Cerebellar nuclear complex (tissue), 1 donor: ENCODE measurements around the gene GPR39.
"Not testable (repeated sequence)": the region's sequence is repeated elsewhere in the genome, so short reads cannot be mapped to it uniquely, and the experiment has no call there.

Experiments used
- DNase-seq, 2 experiments: peaks; one replicate each; lab custom pipeline; 2025; lab: John Stamatoyannopoulos, UW

Gene GPR39

DNA sequence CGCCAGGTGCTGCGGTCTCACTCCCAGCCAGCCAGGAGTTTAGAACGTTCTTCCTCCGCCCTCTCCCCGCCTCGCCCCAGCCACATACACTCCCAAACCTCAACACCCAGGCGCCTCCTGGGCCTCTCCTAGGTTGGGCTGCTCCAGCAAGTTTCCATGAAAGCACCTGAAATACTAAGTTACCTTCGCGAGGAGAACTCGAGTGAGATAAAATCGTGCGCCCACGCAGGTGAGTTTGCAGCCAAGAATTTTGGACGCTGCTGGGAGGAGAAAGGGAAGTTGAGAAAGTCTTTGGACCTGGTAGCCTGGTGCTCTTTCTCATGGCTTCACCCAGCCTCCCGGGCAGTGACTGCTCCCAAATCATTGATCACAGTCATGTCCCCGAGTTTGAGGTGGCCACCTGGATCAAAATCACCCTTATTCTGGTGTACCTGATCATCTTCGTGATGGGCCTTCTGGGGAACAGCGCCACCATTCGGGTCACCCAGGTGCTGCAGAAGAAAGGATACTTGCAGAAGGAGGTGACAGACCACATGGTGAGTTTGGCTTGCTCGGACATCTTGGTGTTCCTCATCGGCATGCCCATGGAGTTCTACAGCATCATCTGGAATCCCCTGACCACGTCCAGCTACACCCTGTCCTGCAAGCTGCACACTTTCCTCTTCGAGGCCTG, at the start of gene GPR39:
GPR39 (plus strand) TSS at position 83 of the 673 bp plus-strand sequence.
- DNase-seq, result no peak

GRCh38 chr2:132368191-132368590, 48.4 kb upstream of the GPR39 start:
- no peak for DNase-seq

DNA sequence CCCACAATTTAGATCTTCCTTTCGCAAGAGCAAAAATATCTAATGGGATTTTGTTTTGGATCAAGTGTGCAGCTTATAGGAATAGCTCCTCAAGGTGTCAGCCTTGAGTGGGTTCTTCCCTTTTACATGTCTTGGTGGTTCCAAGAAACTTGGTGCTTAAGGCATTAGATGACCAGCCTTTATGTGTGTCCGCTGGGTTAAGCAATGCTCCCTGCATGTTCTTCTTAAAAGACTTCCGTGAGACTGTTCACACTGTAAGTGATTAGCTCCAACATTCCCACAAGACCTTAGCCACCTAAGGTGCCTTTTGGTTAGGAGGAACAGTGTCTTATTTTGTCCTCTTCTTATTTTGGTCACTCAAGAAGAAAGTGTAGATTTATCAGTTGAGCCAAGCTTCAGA, 44.3 kb upstream of the GPR39 start:
- DNase-seq, result no peak

DNA sequence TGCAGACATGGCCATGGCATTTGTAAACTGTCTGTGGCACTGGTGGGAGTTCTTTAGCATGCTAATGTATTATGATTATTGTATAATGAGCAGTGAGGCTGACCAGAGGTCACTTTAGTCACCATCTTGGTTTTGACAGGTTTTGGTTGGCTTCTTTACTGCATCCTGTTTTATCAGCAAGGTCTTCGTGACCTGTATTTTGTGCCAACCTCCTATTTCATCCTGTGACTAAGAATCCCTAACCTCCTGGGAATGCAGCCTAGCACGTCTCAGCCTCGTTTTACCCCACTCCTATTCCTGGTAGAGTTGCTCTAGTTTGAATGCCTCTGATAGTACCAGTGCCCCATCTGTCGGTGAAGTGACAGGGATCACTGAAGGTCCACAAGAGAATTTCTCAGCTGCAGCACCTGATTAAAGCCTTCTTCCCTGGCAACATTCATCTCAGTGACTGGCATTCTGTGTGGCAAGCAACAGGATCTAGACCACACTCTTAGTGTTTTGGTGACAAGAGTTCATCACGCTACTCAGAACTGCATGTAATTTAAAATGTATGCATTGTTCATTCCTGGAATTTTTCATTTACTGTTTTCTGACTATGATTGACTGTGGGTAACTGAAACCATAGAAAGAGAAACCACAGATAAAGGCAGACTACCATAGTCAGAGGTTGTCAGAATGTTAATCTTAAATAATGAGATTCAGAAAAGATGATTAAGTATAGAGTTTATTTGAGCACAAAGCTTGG, 43.0 kb upstream of the GPR39 start:
- DNase-seq, result no peak

GRCh38 chr2:132374151-132374550, 42.5 kb upstream of the GPR39 start:
- DNase-seq, result no peak

DNA sequence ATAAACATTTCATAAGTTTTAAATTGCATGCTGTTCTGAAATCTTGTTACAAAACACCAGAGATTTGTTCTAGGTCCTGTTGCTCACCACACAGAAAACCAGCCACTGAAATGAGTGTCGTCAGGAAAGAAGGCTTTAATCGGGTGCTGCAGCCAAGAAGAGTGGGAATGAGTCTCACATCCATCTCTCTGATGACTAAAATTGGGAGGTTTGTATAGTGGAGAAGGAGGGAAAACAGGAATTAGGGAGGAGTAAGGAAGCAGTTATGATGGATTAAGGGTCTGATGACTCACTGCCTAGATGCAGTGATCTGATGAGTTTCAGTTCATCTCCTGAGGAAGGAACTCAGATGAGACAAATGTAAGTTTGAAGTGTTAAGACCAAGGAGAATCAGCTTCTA, 42.1 kb upstream of the GPR39 start:
- DNase-seq, result no peak

GRCh38 chr2:132374961-132375360, 41.6 kb upstream of the GPR39 start:
- no peak for DNase-seq

DNA sequence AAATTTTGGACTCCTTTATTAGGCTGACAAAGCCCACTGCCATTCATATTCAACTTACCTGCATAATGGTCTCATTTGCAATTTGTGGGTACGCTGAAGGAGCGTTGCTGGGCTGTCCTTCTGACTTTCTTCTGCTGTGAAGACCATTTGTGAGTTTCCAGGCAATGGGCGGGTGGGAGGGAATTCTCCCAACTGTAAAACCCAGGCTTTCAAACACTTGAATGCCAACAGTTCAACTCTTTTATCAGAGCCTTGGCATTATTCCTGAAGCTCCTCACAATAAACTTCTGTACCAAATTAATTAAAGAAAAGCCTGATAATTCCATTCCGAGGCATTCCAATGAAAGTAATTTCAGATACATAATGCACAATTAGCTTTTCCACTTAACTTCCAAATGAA, 35.2 kb upstream of the GPR39 start:
- no peak for DNase-seq

DNA sequence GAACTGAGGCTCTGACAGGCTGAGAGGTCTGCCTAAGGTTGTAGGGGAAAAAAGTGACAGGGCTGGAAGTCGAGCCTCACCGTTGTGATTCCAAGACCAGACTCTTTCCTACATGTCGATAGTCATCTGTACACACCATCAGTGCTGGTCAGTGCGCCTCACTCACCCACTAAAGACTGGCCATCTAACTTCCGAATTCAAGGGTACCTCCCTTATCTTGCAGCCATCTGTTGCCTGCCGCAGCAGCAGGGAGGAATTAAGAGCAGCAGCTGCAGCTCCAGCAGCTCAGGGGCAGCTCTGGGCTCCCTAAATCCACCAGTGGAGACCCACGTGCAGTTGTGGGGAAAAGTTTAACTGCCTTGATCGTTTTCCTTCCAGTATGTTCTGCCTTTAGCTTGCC, 32.6 kb upstream of the GPR39 start:
- DNase-seq, result no peak

DNA sequence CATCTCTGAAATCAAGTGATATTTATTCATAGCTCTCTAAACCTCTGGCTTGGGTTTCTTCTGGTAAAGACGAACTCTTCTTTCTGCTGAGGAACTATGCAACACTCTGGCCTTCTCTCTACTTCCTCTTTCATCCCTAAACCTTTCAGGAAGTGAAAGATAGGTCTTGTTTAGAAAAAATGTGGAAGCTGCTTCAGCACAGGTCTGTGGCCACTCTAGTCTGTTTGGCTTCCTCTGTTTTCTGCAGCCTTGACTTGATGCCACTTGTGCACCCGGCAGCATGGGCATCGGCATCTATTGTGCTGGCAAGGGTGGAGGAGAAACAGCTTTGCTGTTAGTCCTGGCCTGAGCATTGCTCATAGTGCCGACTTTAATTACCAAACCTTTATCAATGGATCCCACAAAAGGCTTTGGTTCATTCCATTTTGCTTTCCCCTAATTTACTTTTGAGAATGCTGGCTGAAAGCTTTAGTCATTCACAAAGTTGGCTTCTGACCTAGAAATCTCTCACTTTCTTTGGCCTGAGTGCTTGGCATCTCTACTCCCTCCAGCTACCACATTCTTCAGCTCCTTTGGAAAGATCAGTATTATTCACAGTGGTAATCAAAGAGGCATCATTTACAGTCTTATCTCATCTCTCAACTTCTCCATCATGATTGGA, 32.0 kb upstream of the GPR39 start:
- DNase-seq, result no peak

DNA sequence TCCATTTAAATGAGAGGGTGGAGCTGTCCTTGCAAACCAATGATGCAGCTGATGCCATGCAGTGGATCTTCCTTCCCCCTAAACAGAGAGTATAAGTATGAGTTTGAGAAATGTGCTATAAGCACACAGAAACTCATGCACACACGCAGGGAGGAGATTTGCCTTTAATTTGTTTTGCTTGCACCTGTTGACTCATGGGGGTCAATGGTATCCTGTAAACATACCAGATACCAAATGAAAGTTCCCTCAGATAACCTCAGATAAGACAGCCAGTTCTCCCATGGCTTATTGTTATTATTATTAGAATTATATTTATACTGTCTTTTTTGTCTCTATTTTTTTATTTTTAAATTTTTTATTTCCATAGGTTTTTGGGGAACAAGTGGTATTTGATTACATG, 29.5 kb upstream of the GPR39 start:
- no peak for DNase-seq

GRCh38 chr2:132390076-132390475, 26.5 kb upstream of the GPR39 start:
- DNase-seq, result no peak

- no peak for DNase-seq
Measured at GRCh38 chr2:132391378-132391777, 25.2 kb upstream of the GPR39 start.

DNA sequence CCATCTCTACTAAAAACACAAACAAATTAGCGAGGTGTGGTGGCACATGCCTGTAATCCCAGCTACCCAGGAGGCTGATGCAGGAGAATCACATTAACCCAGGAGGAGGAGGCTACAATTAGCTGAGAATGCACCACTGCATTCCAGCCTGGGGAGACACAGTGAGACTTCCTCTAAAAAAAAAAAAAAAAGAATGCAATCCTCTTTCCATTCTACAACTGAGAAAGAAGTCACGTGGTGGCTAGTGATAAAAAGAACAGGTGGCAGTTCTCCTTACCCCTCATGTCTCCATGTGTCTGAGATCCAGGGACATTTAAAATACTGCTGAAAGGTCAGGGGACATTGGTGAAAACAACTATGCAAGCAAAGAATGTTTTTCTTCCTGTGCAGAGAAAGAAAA, 24.4 kb upstream of the GPR39 start:
- DNase-seq, result no peak

- no peak for DNase-seq
Measured at GRCh38 chr2:132392879-132393278, 23.7 kb upstream of the GPR39 start.

- DNase-seq, result not testable (repeated sequence)
Measured at GRCh38 chr2:132397042-132397441, 19.6 kb upstream of the GPR39 start.

DNA sequence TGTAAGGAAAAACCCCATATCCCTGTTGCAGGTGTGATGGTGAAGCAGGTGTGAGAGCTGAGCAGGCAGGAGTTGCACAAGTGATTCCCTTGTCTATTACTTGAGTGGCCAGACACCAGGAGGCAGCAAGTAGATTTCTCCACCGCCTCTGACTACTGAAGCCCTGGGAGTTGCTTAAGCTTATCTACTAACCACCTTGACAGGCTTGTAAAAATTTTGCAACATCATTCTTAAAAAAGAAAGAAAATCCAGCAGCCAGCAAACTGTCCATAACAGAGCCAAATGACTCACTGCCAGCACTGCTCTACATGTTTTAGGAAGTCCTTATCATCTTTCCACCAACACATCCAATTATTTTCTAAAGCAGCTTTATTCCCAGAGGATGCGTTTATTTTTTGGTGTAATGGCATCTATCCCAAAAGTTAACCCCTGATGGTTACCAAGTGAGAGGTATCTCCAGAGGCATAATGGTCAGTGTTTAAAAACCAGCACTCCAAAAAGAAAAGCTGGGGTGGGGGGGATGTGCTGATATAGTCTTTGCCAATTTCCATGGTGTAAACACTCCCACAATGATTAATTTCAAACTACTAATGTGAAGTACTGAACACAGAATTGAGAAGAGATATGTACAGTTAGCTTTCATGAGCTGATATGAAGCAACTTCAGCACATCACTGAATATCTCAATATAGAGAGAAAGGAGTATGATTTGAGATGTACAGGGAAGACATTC, 16.3 kb upstream of the GPR39 start:
- DNase-seq, result no peak

DNA sequence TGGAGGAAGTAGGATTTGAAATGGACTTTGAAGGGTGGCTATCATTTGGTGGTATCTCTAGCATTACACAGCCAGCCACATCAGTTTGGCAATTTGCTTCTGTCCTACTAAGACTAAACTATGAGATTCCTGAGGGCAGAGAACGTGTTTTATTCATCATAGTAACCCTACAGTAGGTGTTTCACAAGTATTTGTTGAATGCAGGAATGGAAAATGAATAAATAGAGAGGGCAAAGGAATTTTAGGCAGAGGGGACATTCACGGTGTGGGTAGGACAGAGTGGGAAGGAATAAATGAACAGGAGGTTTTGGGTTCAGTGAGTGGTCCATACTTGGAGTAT, 15.7 kb upstream of the GPR39 start:
- DNase-seq, result no peak

GRCh38 chr2:132401326-132401725, 15.3 kb upstream of the GPR39 start:
- no peak for DNase-seq

- DNase-seq, result no peak
Measured at GRCh38 chr2:132403146-132403545, 13.5 kb upstream of the GPR39 start.

DNA sequence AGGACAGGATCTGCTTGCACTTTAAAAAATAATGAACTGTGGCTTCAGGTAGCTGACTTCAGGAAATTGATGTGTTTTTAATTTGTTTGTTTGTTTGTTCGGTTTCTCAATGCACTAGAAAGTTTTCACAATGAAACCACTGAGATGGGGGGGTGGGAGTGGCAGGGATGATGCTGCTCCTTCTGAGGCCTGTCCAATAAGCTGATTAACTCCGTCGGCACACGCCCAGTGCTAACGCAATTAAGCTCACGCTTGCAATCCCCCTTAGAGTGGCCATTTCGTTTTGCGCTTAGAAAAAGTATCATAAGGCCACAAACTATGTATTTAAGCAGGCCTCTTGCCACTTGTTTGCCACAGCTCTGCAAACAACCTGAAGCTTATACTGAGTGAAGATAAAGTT, 12.5 kb upstream of the GPR39 start:
- DNase-seq, result no peak

DNA sequence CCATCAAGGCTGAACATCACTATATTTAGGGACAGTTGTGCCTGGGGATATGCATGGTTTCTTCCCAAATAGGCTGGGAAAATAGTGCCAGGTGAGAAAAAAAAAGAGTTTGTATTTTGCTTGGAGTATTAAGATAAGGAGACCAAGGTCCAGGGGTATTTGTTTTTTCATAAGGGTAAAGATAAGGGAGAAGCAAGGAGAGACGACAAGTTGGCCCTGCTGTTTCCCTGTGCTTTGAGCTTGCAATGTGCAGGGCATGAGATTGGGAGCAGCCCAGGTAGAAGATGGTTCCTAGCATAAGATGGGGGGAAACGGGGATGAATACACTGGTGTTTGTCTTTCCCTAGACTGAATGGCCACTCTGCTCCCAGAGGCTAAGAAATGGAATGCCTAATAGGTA, 8.8 kb upstream of the GPR39 start:
- DNase-seq, result no peak

DNA sequence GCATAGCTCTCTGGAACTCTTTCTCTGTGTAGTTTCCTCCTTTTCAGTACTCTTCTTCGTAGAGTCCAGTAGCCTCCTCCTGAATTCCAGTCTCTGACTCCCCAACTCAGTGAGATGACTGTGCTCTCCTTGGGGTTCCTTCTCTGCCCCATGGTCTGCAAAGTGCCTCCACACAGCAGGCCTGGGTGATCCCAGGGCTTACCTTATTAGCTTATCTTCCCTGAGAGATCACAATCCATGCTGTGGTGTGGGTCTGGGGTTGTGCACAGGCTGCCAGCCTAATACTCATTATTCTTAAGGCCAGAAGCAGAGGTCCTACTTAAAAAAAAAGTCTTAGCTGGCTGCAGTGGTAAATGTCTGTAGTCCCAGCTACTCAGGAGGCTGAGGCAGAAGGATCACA, 4.6 kb upstream of the GPR39 start:
- DNase-seq, result no peak
